Spleen (tissue), 7 donors: Measurements from ENCODE around the gene DENND1A.

Source experiments
- POLR2A ChIP-seq, 3 donors: fragments of 450-650 bp; IDR thresholded peaks; one replicate each; pipeline ENCODE4 v1.5.1; 2017; ENCODE audit warnings: antibody characterized with exemption in 3 of 3, mild to moderate bottlenecking in 1 of 3
- POLR2AphosphoS5 ChIP-seq, 3 donors: sonication (generic); formaldehyde crosslinking; IDR thresholded peaks; one replicate each; pipeline ENCODE4 v1.5.1; 2017; ENCODE audit warnings: antibody characterized with exemption in 3 of 3
- TF ChIP-seq, protein P1 (sequence below), 11 experiments: fragments of 200-600 bp in 7 of 11; fragments of 450-650 bp in 4 of 11; sonication (generic) in 4 of 11; IDR thresholded peaks in 8 of 11; conservative IDR thresholded peaks in 3 of 11; 1 replicate in 7 of 11; 2 replicates in 4 of 11; pipeline versions ENCODE4 v1.4.0 to v1.8.0; 2016 to 2021; ENCODE audit warnings: antibody characterized with exemption in 11 of 11, inconsistent platforms in 4 of 11, mild to moderate bottlenecking in 1 of 11
- donor health status: DM: no; HTN: no; CAD: no; lungs with moderate emphysema.
- donor health status: DM: no; HTN: no; CAD: no.
- donor health status: DM: no; HTN: no; CAD: no.

DNA sequence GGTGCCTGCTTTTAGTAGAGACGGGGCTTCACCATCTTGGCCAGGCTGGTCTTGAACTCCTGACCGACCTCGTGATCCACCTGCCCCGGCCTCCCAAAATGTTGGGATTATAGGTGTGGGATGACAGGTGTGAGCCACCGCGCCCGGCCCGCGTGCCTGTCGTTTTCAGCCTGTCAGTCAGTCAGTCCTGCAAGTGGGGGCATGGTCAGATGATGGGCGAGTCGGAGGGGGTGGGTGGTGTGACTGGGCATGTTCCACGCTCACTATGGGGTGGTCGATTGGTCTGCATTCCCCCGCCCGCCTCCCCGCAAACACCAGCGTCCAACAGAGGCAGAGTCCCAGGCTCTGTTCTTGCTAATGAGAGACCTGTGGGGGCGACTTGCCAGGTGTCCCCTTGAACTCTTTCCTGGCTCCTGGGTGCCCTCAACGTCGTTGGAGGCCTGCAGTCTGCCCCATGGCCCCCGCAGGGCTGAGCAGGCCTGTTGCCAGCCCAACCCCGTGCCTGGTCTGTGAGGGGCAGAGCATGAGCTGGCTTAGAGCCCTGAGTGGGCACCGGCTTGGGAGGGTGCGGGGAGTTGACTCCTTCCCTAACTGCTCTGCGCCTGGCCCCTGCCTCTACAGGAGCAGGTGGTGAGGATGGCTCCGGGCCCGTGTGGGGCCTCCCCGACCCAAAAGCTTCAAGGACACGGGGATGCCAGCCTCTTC, 550.8 kb downstream of the DENND1A start:
- TF ChIP-seq, protein P1, sequence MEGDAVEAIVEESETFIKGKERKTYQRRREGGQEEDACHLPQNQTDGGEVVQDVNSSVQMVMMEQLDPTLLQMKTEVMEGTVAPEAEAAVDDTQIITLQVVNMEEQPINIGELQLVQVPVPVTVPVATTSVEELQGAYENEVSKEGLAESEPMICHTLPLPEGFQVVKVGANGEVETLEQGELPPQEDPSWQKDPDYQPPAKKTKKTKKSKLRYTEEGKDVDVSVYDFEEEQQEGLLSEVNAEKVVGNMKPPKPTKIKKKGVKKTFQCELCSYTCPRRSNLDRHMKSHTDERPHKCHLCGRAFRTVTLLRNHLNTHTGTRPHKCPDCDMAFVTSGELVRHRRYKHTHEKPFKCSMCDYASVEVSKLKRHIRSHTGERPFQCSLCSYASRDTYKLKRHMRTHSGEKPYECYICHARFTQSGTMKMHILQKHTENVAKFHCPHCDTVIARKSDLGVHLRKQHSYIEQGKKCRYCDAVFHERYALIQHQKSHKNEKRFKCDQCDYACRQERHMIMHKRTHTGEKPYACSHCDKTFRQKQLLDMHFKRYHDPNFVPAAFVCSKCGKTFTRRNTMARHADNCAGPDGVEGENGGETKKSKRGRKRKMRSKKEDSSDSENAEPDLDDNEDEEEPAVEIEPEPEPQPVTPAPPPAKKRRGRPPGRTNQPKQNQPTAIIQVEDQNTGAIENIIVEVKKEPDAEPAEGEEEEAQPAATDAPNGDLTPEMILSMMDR (IDR thresholded peaks at IDR 0.05 in 8 of 11, conservative IDR thresholded peaks at IDR 0.05 in 3 of 11): no peak
- TF ChIP-seq POLR2AphosphoS5 (IDR thresholded peaks at IDR 0.05): peak in 1 of 3 donors; percentile 33
- no peak for TF ChIP-seq POLR2A (IDR thresholded peaks at IDR 0.05)
